Brain microvascular endothelial cell (primary cell): ENCODE results near the gene SMAD4.
A peak's percentile ranks its signal among the peaks of the same experiment; 100 is the strongest.

Source experiments
- DNase-seq: peaks from one replicate; pipeline ENCODE4 v3.0.0-alpha.2; 2020
- H3K27ac ChIP-seq: fragments of 250-450 bp; sonication (Bioruptor Pico); 2 replicates; pipeline ENCODE4 v1.5.1; 2020; ENCODE audit warnings: mild to moderate bottlenecking, moderate library complexity
- H3K27me3 ChIP-seq: fragments of 250-450 bp; sonication (Bioruptor Pico); replicated peaks from 2 replicates; pipeline ENCODE4 v1.5.1; 2020; ENCODE audit warnings: mild to moderate bottlenecking
- H3K36me3 ChIP-seq: fragments of 250-450 bp; sonication (Bioruptor Pico); replicated peaks from 2 replicates; pipeline ENCODE4 v1.5.1; 2020; ENCODE audit warnings: mild to moderate bottlenecking
- H3K4me3 ChIP-seq: 2 replicates; pipeline ENCODE4 v1.5.1; 2011; ENCODE audit warnings: low read depth, mild to moderate bottlenecking, control low read depth, low read length, moderate library complexity
- CTCF ChIP-seq: IDR thresholded peaks from 2 replicates; pipeline ENCODE4 v1.5.1; 2011; ENCODE audit warnings: low read depth, mild to moderate bottlenecking, moderate library complexity, low read length, control low read depth, inconsistent platforms; ENCODE audit errors: missing control alignments
- in situ Hi-C: cut with HindIII; loops from 2 replicates; pipeline ENCODE4 v1.10.0; 2017; ENCODE audit warnings: low sequenced_read_pairs, low pct_ligation_motif_present

SMAD4 gene

GRCh38 chr18:51068105-51068504 lies 38.1 kb downstream of the SMAD4 start:
- H3K36me3 ChIP-seq: peaks cover 12% of the 10 kb centered on the region
- no peaks in the 10 kb centered on the region for H3K27me3 ChIP-seq
- H3K27ac ChIP-seq: peak overlapping the region; percentile 51
- in situ Hi-C loops: no loop called here
- TF ChIP-seq CTCF: no peak
- DNase-seq: peak; percentile 47
- no peak overlapping the region for H3K4me3 ChIP-seq

GRCh38 chr18:51069885-51070284 lies 39.9 kb downstream of the SMAD4 start:
- H3K36me3 ChIP-seq: peaks cover 12% of the 10 kb centered on the region
- in situ Hi-C loops: no loop called here
- no peak for TF ChIP-seq CTCF
- no peak for DNase-seq
- peak overlapping the region; percentile 83 for H3K27ac ChIP-seq
- no peak overlapping the region for H3K4me3 ChIP-seq
- H3K27me3 ChIP-seq: no peaks in the 10 kb centered on the region

- in situ Hi-C loops: no loop called here
- TF ChIP-seq CTCF: no peak
- H3K27me3 ChIP-seq: no peaks in the 10 kb centered on the region
- H3K4me3 ChIP-seq: no peak overlapping the region
- H3K36me3 ChIP-seq: peaks cover 7% of the 10 kb centered on the region
- DNase-seq: peak; percentile 93
- peak overlapping the region; percentile 83 for H3K27ac ChIP-seq
Measured at GRCh38 chr18:51070545-51070944, 40.5 kb downstream of the SMAD4 start.

- DNase-seq: no peak
- H3K36me3 ChIP-seq: peaks cover 7% of the 10 kb centered on the region
- H3K27ac ChIP-seq: no peak overlapping the region
- TF ChIP-seq CTCF: no peak
- in situ Hi-C loops: no loop called here
- no peak overlapping the region for H3K4me3 ChIP-seq
- no peaks in the 10 kb centered on the region for H3K27me3 ChIP-seq
Measured at GRCh38 chr18:51072586-51073313, 42.7 kb downstream of the SMAD4 start.

- no peak for DNase-seq
- H3K27me3 ChIP-seq: no peaks in the 10 kb centered on the region
- H3K4me3 ChIP-seq: no peak overlapping the region
- no peak for TF ChIP-seq CTCF
- peaks cover 8% of the 10 kb centered on the region for H3K36me3 ChIP-seq
- H3K27ac ChIP-seq: no peak overlapping the region
- in situ Hi-C loops: no loop called here
Measured at GRCh38 chr18:51074605-51075004, 44.6 kb downstream of the SMAD4 start.

GRCh38 chr18:51076503-51076902 lies 46.5 kb downstream of the SMAD4 start:
- Histone ChIP-seq H3K27me3 (no peaks in the 10 kb centered on the region), H3K36me3 (peaks cover 8% of the 10 kb centered on the region), H3K27ac (no peak overlapping the region), H3K4me3 (no peak overlapping the region)
- DNase-seq: no peak
- no peak for TF ChIP-seq CTCF
- in situ Hi-C loops: no loop called here
